Cortex of kidney (tissue), 1 donor: ENCODE results near the gene OR1L4.

Source experiments
- DNase-seq: peaks from one replicate; lab custom pipeline; 2025; lab: John Stamatoyannopoulos, UW

The OR1L4 gene, protein sequence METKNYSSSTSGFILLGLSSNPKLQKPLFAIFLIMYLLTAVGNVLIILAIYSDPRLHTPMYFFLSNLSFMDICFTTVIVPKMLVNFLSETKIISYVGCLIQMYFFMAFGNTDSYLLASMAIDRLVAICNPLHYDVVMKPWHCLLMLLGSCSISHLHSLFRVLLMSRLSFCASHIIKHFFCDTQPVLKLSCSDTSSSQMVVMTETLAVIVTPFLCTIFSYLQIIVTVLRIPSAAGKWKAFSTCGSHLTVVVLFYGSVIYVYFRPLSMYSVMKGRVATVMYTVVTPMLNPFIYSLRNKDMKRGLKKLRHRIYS

DNA sequence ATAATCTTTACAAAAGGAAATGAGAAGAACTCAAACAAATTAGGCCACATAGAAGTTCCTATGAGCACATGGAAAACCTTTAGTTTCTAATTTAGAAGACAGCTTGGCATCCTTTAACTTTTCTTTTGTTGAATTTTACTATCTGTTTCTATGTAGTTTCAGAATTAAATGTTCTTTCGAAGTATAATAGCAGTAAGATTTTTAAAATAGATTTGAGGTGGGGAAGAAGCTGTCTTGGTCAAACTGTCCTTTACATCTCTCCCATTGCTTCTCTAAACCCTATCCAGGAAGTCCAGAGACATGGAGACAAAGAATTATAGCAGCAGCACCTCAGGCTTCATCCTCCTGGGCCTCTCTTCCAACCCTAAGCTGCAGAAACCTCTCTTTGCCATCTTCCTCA is at the start of gene OR1L4:
TSS of gene OR1L4 (plus strand) at position 301 of the 400 bp plus-strand sequence. CDS start at position 301, 0 bp downstream.
- DNase-seq: no peak

DNA sequence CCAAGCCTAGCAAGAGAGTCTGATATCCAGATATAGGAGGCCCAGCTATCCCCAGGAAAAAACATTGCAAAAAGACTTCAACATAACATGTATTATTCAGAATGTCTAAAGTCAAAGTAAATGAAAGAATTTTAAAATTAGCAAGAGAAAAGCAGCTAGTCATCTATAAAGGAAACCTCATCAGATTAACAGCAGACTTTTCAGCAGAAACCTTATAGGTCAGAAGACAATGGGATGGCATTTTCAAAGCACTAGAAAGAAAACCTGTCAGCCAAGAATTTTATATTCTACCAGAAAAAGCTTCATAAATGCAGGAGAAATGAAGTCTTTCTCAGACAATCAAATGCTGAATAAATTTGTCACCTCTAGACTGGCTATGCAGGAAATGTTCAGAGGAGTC is 38.9 kb upstream of the OR1L4 start:
- DNase-seq: no peak

DNA sequence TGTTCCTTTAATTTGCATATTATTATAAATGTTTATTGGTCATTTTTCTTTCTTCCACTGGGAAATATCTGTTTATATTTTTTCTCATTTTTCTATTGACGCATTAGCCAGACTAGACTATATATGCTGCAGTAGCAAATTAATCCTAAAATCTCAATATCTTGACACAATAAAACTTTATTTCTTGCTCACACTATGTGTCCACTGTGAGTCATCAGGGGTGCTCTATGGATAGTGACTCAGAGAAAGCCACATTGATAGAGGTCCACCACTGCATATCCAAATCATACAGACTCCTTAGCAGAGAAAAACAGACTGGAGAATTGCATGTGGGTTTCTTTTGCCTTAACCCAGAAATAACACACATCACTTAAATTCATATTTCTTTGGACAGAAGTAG is 28.1 kb upstream of the OR1L4 start:
- no peak for DNase-seq

DNA sequence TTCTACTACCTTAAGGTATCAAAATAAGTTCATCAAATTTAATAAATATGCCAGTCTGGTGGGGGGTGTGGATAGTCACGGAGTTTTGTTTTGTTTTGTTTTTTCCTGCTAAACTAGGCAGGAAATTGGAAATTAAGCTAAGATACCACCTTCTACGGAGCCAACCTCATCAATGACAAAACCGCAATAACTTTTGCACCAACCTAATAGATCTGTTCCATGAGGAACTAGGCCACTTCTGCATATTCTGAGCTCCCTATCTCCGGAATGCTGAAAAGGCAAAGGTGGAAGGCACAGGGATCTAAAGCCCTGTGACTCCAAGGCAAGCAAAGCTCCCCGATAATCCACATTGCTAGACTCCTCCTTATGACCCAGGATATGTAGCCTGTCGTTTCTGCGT is 5.8 kb upstream of the OR1L4 start:
- no peak for DNase-seq

DNA sequence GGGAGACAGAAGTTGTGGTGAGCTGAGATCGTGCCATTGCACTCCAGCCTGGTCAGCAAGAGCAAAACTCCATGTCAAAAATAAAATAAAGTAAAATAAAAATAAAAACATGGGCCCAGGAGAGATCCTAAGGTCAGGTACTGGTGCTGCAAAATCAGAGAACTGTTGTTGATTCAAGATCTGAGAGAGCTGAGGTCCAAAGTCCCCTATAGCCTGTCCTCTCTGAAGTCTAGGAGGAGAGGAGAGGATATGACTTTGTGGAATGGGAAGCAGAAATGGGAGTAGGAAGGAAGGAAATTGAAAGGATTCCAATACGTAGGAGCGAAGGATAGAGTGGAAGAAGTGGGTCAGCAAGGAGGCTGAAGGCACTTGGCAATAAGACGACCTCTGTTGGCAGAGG is 4.6 kb upstream of the OR1L4 start:
- no peak for DNase-seq

DNA sequence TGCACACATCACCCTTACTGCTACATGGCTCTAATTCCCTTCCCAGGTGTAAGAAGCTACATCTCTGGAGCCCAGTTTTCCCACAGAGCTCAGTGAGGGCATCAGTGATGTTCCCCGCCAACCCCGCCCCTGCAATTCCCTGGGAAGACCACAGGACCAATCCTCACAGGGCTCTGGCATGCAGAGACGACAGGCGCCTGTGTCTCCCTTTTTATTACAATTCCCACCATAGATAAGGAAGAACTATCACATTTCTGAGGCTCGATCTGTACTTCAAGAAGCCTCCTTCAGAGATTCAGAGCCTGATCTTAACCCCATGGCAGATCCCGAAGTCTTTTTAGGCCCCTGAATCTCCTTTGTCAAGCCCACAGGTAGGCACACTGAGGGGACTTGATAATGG is 18.2 kb downstream of the OR1L4 start, which contains the start of gene OR1L6:
TSS of gene OR1L6 (plus strand) at position 301 of the 400 bp plus-strand sequence. CDS start 7,545 bp downstream, outside the sequence.
- no peak for DNase-seq

DNA sequence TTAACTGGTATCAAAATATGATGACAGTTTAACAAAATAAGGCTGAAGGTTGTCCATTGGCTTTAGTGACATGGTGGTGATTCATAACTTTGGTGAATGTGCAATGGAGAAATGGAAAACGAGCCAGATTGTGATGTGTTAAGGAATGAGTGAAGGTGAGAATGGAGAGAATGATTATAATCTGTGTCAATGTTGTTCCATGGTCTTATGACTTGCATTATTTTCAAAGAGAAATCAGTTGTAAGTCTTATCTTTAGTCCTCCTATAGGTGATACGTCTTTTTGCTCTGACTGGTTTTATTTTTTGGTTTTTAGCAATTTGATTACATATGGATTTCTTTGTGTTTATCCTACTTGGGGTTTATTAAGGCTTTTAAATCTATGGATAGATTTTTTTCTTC is 31.0 kb downstream of the OR1L4 start:
- DNase-seq: no peak

DNA sequence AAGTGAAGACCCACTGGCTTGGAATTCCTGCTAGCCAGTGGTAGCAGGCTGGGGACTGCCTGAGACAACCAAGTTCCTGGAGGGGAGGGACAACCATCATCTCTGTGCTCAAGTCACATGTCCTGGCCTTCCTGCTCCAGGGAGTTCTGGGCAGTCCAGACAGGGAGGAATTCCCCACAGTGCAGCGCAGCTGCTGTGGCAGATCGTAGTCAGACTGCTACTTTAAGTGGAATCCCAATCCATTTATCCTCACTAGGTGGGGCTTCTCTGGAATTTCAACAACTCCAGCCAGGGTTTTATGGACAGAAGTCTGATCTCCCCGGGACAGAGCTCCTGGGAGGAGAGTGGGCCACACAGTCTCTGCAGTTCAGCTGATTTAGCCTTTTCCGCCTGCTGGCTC is 44.0 kb downstream of the OR1L4 start:
- no peak for DNase-seq
